ENCODE results near the gene LNX1. TPM values are rescaled to one million over a fixed set of nuclear protein-coding genes. Genes with fewer than 3 reads are reported as not detected.

The LNX1 gene
- polyA plus RNA-seq, 3 donors, result 0.09 to 0.13 TPM; not detected in 1

GRCh38 chr4:53487766-53488165, 103.5 kb downstream of the LNX1 start:
- Histone ChIP-seq H2AFZ (ENCODE audit: insufficient read depth, low read depth, low read length, poor library complexity, severe bottlenecking) (no peak overlapping the region), H3K9me3 (replicated peaks in 1 of 2; ENCODE audit: control insufficient read depth in 1 of 2, insufficient read depth in 1 of 2, low read length in 2 of 2) (no peaks in the 10 kb centered on the region), H3K9ac (ENCODE audit: insufficient read depth, low read length, poor library complexity, severe bottlenecking) (no peak overlapping the region), H4K20me1 (ENCODE audit: insufficient read depth, low read length) (no peaks in the 10 kb centered on the region), H3K79me2 (ENCODE audit: insufficient read depth, low read length) (no peaks in the 10 kb centered on the region), H3K27ac (ENCODE audit: low read depth in 1 of 2, low read length in 2 of 2) (no peak overlapping the region), H3K4me2 (replicated peaks; ENCODE audit: extremely low read depth, low read length, poor library complexity, severe bottlenecking) (no peak overlapping the region), H3K4me1 (ENCODE audit: control insufficient read depth in 1 of 2, insufficient read depth in 2 of 2, low read length in 2 of 2) (no peaks in the 10 kb centered on the region), H3K27me3 (ENCODE audit: control insufficient read depth in 2 of 2, insufficient read depth in 2 of 2, low read length in 2 of 2) (no peaks in the 10 kb centered on the region), H3K36me3 (replicated peaks in 1 of 2; ENCODE audit: control insufficient read depth in 1 of 2, insufficient read depth in 2 of 2, low read length in 2 of 2) (no peaks in the 10 kb centered on the region), H3K4me3 (replicated peaks in 1 of 3; ENCODE audit: low read depth in 2 of 3, low read length in 3 of 3) (no peak overlapping the region)
- DNase-seq, result no peak
- intact Hi-C loops (cut with micrococcal nuclease), result no loop called here
- TF ChIP-seq CTCF (IDR thresholded peaks at IDR 0.05), result no peak
- H3K27me3 Mint-ChIP-seq (ENCODE audit: low read depth in 3 of 3), result peaks cover 3 to 7% (median 4%) of the 10 kb centered on the region in 3 donors
- no peak overlapping the region for H3K4me3 Mint-ChIP-seq
- H3K36me3 Mint-ChIP-seq, result no peaks in the 10 kb centered on the region
- H3K9me3 Mint-ChIP-seq, result peaks cover 0 to 7% (median 0%) of the 10 kb centered on the region in 7 donors
- no peak overlapping the region for H3K27ac Mint-ChIP-seq
- H3K4me1 Mint-ChIP-seq, result no peaks in the 10 kb centered on the region

GRCh38 chr4:53485658-53486040, 105.6 kb downstream of the LNX1 start:
- Histone ChIP-seq H3K27me3 (ENCODE audit: control insufficient read depth in 2 of 2, insufficient read depth in 2 of 2, low read length in 2 of 2) (no peaks in the 10 kb centered on the region), H3K79me2 (ENCODE audit: insufficient read depth, low read length) (no peaks in the 10 kb centered on the region), H3K4me3 (replicated peaks in 1 of 3; ENCODE audit: low read depth in 2 of 3, low read length in 3 of 3) (no peak overlapping the region), H3K4me1 (ENCODE audit: control insufficient read depth in 1 of 2, insufficient read depth in 2 of 2, low read length in 2 of 2) (no peaks in the 10 kb centered on the region), H3K36me3 (replicated peaks in 1 of 2; ENCODE audit: control insufficient read depth in 1 of 2, insufficient read depth in 2 of 2, low read length in 2 of 2) (no peaks in the 10 kb centered on the region), H3K4me2 (replicated peaks; ENCODE audit: extremely low read depth, low read length, poor library complexity, severe bottlenecking) (no peak overlapping the region), H3K9me3 (replicated peaks in 1 of 2; ENCODE audit: control insufficient read depth in 1 of 2, insufficient read depth in 1 of 2, low read length in 2 of 2) (no peaks in the 10 kb centered on the region), H4K20me1 (ENCODE audit: insufficient read depth, low read length) (no peaks in the 10 kb centered on the region), H3K27ac (ENCODE audit: low read depth in 1 of 2, low read length in 2 of 2) (no peak overlapping the region), H2AFZ (ENCODE audit: insufficient read depth, low read depth, low read length, poor library complexity, severe bottlenecking) (no peak overlapping the region), H3K9ac (ENCODE audit: insufficient read depth, low read length, poor library complexity, severe bottlenecking) (no peak overlapping the region)
- intact Hi-C loops (cut with micrococcal nuclease), result no loop called here
- H3K27ac Mint-ChIP-seq, result no peak overlapping the region
- H3K36me3 Mint-ChIP-seq, result no peaks in the 10 kb centered on the region
- no peaks in the 10 kb centered on the region for H3K4me1 Mint-ChIP-seq
- WGBS (ENCODE audit: insufficient coverage), result no CpG with 5 or more reads among the region's 1 CpG
- DNase-seq, result no peak
- H3K27me3 Mint-ChIP-seq (ENCODE audit: low read depth in 3 of 3), result peaks cover 0 to 5% (median 4%) of the 10 kb centered on the region in 3 donors
- H3K9me3 Mint-ChIP-seq, result peaks cover 0 to 1% (median 0%) of the 10 kb centered on the region in 7 donors
- no peak for TF ChIP-seq CTCF (IDR thresholded peaks at IDR 0.05)
- H3K4me3 Mint-ChIP-seq, result no peak overlapping the region

Data from CD14-positive monocyte (primary cell).